Measurements from ENCODE around the gene TDRD10.

Gene TDRD10

GRCh38 chr1:154586641-154587040 is 84.6 kb downstream of the TDRD10 start:
- TF ChIP-seq CTCF (conservative IDR thresholded peaks at IDR 0.05; ENCODE audit: low read depth): no peak
- no peak overlapping the region for H3K27ac ChIP-seq
- no peak for DNase-seq (ENCODE audit: low spot score)
- POLR2A ChIA-PET (ENCODE audit: low non-redundant PET): no interaction called here
- CTCF ChIA-PET: interaction anchor here (0.6 kb wide), 1 partner anchor 276 kb away, joined by 3 read pairs; no protein-coding TSS in a partner anchor

- DNase-seq (ENCODE audit: low spot score): no peak
- no peak overlapping the region for H3K27ac ChIP-seq
- CTCF ChIA-PET: interaction anchor here (0.5 kb wide), 1 partner anchor 56 kb away, joined by 3 read pairs; no protein-coding TSS in a partner anchor
- no peak for TF ChIP-seq CTCF (conservative IDR thresholded peaks at IDR 0.05; ENCODE audit: low read depth)
- POLR2A ChIA-PET (ENCODE audit: low non-redundant PET): no interaction called here
Observed at GRCh38 chr1:154589780-154590179, 87.8 kb downstream of the TDRD10 start.

- POLR2A ChIA-PET (ENCODE audit: low non-redundant PET): no interaction called here
- CTCF ChIA-PET: interaction anchor here (0.6 to 0.7 kb wide), 2 partner anchors 288 to 331 kb away, joined by 3 read pairs; no protein-coding TSS in a partner anchor
- TF ChIP-seq CTCF (conservative IDR thresholded peaks at IDR 0.05; ENCODE audit: low read depth): no peak
- no peak for DNase-seq (ENCODE audit: low spot score)
- no peak overlapping the region for H3K27ac ChIP-seq
Observed at GRCh38 chr1:154590756-154591155, 88.7 kb downstream of the TDRD10 start.

- ChIA-PET POLR2A (ENCODE audit: low non-redundant PET) (no interaction called here), CTCF (interaction anchor here (0.6 kb wide), 1 partner anchor 288 kb away, joined by 3 read pairs; no protein-coding TSS in a partner anchor)
- TF ChIP-seq CTCF (conservative IDR thresholded peaks at IDR 0.05; ENCODE audit: low read depth): no peak
- DNase-seq (ENCODE audit: low spot score): no peak
- no peak overlapping the region for H3K27ac ChIP-seq
Observed at GRCh38 chr1:154591206-154591605, 89.2 kb downstream of the TDRD10 start.

- no peak overlapping the region for H3K27ac ChIP-seq
- ChIA-PET CTCF (no interaction called here), POLR2A (ENCODE audit: low non-redundant PET) (no interaction called here)
- TF ChIP-seq CTCF (conservative IDR thresholded peaks at IDR 0.05; ENCODE audit: low read depth): no peak
- no peak for DNase-seq (ENCODE audit: low spot score)
Observed at GRCh38 chr1:154593390-154593789, 91.4 kb downstream of the TDRD10 start.

- CTCF ChIA-PET: interaction anchor here (0.5 to 0.8 kb wide), 4 partner anchors 10 to 719 kb away, joined by 3 to 6 read pairs (median 4); no protein-coding TSS in a partner anchor
- H3K27ac ChIP-seq: no peak overlapping the region
- POLR2A ChIA-PET (ENCODE audit: low non-redundant PET): interaction anchor here (0.6 kb wide), 1 partner anchor 178 kb away, joined by 3 read pairs; no protein-coding TSS in a partner anchor
Observed at GRCh38 chr1:154594811-154595210, 92.8 kb downstream of the TDRD10 start.

More at GRCh38 chr1:154594811-154595210, 92.8 kb downstream of the TDRD10 start:
- no peak for DNase-seq (ENCODE audit: low spot score)
- no peak for TF ChIP-seq CTCF (conservative IDR thresholded peaks at IDR 0.05; ENCODE audit: low read depth)
